PC-9 (cell line): ENCODE measurements around the gene CLCN3. TPM values are rescaled to one million over a fixed set of nuclear protein-coding genes. Genes with fewer than 3 reads are reported as not detected.
"Not testable (repeated sequence)": the region's sequence is repeated elsewhere in the genome, so short reads cannot be mapped to it uniquely, and the experiment has no call there.

Experiments
- Bru-seq: library from RNA; stranded (reverse); fragments of 400-500 nt; gene quantifications from one replicate; lab custom pipeline; 2021; lab: Mats Ljungman, UMichigan
- BruChase-seq, 2 experiments: library from RNA; stranded (reverse); fragments of 400-500 nt; gene quantifications; one replicate each; lab custom pipeline; 2021; lab: Mats Ljungman, UMichigan
- BruUV-seq: library from RNA; stranded (reverse); fragments of 400-500 nt; replicated peaks from 2 replicates; lab custom pipeline; 2021; lab: Mats Ljungman, UMichigan
- CTCF ChIA-PET: fragments of 300-600 bp; sonication (Branson Sonifier 250); formaldehyde crosslinking; loops from one replicate; lab custom pipeline; 2022; ENCODE audit warnings: antibody characterized with exemption; lab: Charles Lee
- POLR2A ChIA-PET: fragments of 300-600 bp; sonication (Branson Sonifier 250); formaldehyde crosslinking; loops from one replicate; lab custom pipeline; 2022; ENCODE audit warnings: antibody characterized with exemption; ENCODE audit not compliant: unreplicated experiment; lab: Charles Lee
- DNase-seq, 2 experiments: peaks; one replicate each; pipeline versions ENCODE4 v3.0.0 to v3.0.0-alpha.2; 2015 to 2022; ENCODE audit warnings: mixed read lengths in 1 of 2
- H2AFZ ChIP-seq: fragments of 200-600 bp; sonication (generic); 2 replicates; pipeline ENCODE4 v1.8.1; 2017; ENCODE audit warnings: antibody characterized with exemption
- H3F3A ChIP-seq: fragments of 200-600 bp; sonication (generic); 2 replicates; pipeline ENCODE4 v1.8.1; 2017; ENCODE audit warnings: antibody characterized with exemption, mild to moderate bottlenecking, low read depth; ENCODE audit not compliant: insufficient read depth
- H3K27ac ChIP-seq: fragments of 200-600 bp; sonication (generic); 2 replicates; pipeline ENCODE4 v1.6.1; 2016; ENCODE audit warnings: mixed run types
- H3K27me3 ChIP-seq: fragments of 200-600 bp; sonication (generic); 2 replicates; pipeline ENCODE4 v1.6.1; 2016; ENCODE audit warnings: low read depth, mixed run types; ENCODE audit not compliant: insufficient read depth
- H3K36me3 ChIP-seq: fragments of 200-600 bp; sonication (generic); 2 replicates; pipeline ENCODE4 v1.6.1; 2016; ENCODE audit warnings: low read depth, mixed run types
- H3K4me1 ChIP-seq: fragments of 200-600 bp; sonication (generic); replicated peaks from 2 replicates; pipeline ENCODE4 v1.6.1; 2016; ENCODE audit warnings: mixed run types; ENCODE audit not compliant: insufficient read depth
- H3K4me2 ChIP-seq: fragments of 200-600 bp; sonication (generic); 2 replicates; pipeline ENCODE4 v1.6.1; 2017; ENCODE audit warnings: mixed run types
- H3K4me3 ChIP-seq: fragments of 200-600 bp; sonication (generic); 2 replicates; pipeline ENCODE4 v1.6.1; 2016; ENCODE audit warnings: mixed run types
- H3K79me2 ChIP-seq: fragments of 200-600 bp; sonication (generic); 2 replicates; pipeline ENCODE4 v1.6.1; 2017; ENCODE audit warnings: low read depth, mixed run types
- H3K9me2 ChIP-seq: fragments of 200-600 bp; sonication (generic); 2 replicates; pipeline ENCODE4 v1.8.1; 2017; ENCODE audit warnings: mild to moderate bottlenecking; ENCODE audit not compliant: insufficient read depth
- H3K9me3 ChIP-seq: fragments of 200-600 bp; sonication (generic); 2 replicates; pipeline ENCODE4 v1.8.1; 2016; ENCODE audit warnings: low read depth; ENCODE audit not compliant: insufficient read depth
- H4K20me1 ChIP-seq: fragments of 200-600 bp; sonication (generic); 2 replicates; pipeline ENCODE4 v1.8.1; 2017; ENCODE audit not compliant: insufficient read depth
- CTCF ChIP-seq: fragments of 200-600 bp; sonication (generic); conservative IDR thresholded peaks from 2 replicates; pipeline ENCODE4 v1.6.1; 2017; ENCODE audit warnings: mixed run types, antibody characterized with exemption, mild to moderate bottlenecking, moderate library complexity
- EZH2 ChIP-seq: fragments of 200-600 bp; sonication (generic); IDR thresholded peaks from 2 replicates; pipeline ENCODE4 v1.8.0; 2017; ENCODE audit warnings: antibody characterized with exemption, low read depth
- intact Hi-C: fragments of 100-400 bp; cut with micrococcal nuclease; formaldehyde crosslinking; loops from one replicate; pipeline ENCODE4 v1.10.0; 2022; ENCODE audit not compliant: unreplicated experiment
- long read RNA-seq: library from polyadenylated mRNA; stranded (forward); transcript quantifications from one replicate; pipeline ENCODE4 v2.0.0, GENCODE V29; 2022
- total RNA-seq: library from RNA; stranded (reverse); gene quantifications from 2 replicates; pipeline ENCODE4 v1.2.3, GENCODE V29; 2021

The CLCN3 gene
- total RNA-seq: 38.8 and 51.6 TPM in 2 replicates
- Bru-seq, nascent RNA: percentile 86 among the genes with signal in this experiment
- BruChase-seq, experiment 1, labeled RNA remaining after a 2-hour chase: percentile 79 among the genes with signal in this experiment
- percentile 80 among the genes with signal in this experiment for BruChase-seq, experiment 2, labeled RNA remaining after a 6-hour chase
- long read RNA-seq, full-length matches to known transcripts: 24 of 38 reads
- long read RNA-seq, partial matches to known transcripts: 4 of 38 reads
- long read RNA-seq, other reads (novel, unspliced or antisense): 10 of 38 reads

GRCh38 chr4:169619958-169620879, at the start of gene CLCN3:
TSS of gene CLCN3 (plus strand) at chr4:169620578. CDS start at chr4:169635929, 15,351 bp downstream.
- intact Hi-C loops: loop anchor here (1.0 to 10.0 kb wide), 2 partner anchors 40 to 325 kb away; no protein-coding TSS in a partner anchor
- Histone ChIP-seq H4K20me1 (no peaks in the 10 kb centered on the region), H3K27me3 (no peaks in the 10 kb centered on the region), H3K27ac (peak within 1 kb of the TSS; percentile 85), H3K4me3 (peak within 1 kb of the TSS; percentile 72), H3K4me2 (peak within 1 kb of the TSS; percentile 96), H3K9me3 (no peaks in the 10 kb centered on the region), H2AFZ (peak within 1 kb of the TSS; percentile 88), H3K79me2 (peaks cover 46% of the 10 kb centered on the region), H3K9me2 (no peaks in the 10 kb centered on the region), H3K36me3 (no peaks in the 10 kb centered on the region), H3K4me1 (peaks cover 18% of the 10 kb centered on the region), H3F3A (peaks cover 5% of the 10 kb centered on the region; the same call in 1 of the 2 replicates)
- DNase-seq: peak; percentile 87 to 94
- ChIA-PET POLR2A (interaction anchor here (0.6 kb wide), 3 partner anchors 15 to 610 kb away, joined by 3 to 11 read pairs (median 6); partner anchors contain the start of gene CBR4), CTCF (interaction anchor here (0.6 kb wide), 3 partner anchors 14 to 867 kb away, joined by 3 to 4 read pairs (median 3); no protein-coding TSS in a partner anchor)
- TF ChIP-seq EZH2 (no peak), CTCF (no peak)
- BruUV-seq: no TSS peak

- POLR2A ChIA-PET, H3K79me2 ChIP-seq, H3K9me3 ChIP-seq, H3K27ac ChIP-seq, H3K9me2 ChIP-seq, intact Hi-C loops, H3K36me3 ChIP-seq, H4K20me1 ChIP-seq, H3K4me1 ChIP-seq, H3K27me3 ChIP-seq, DNase-seq, H3K4me2 ChIP-seq, BruUV-seq, H3K4me3 ChIP-seq, H3F3A ChIP-seq, H2AFZ ChIP-seq: not testable (repeated sequence)
- CTCF ChIA-PET: interaction anchor here (0.6 kb wide), 1 partner anchor 460 kb away, joined by 3 read pairs; no protein-coding TSS in a partner anchor
These were observed 49.4 kb upstream of the CLCN3 start for GRCh38 chr4:169571012-169571411.

- no peak overlapping the region for H3K4me3 ChIP-seq
- no peak overlapping the region for H3K4me2 ChIP-seq
These were observed 48.9 kb upstream of the CLCN3 start for GRCh38 chr4:169571435-169571834.

More at GRCh38 chr4:169571435-169571834, 48.9 kb upstream of the CLCN3 start:
- no peak for DNase-seq
- TF ChIP-seq CTCF (no peak), EZH2 (no peak)
- BruUV-seq: no TSS peak
- Histone ChIP-seq H2AFZ (no peak overlapping the region), H3K9me3 (no peaks in the 10 kb centered on the region), H3K79me2 (no peaks in the 10 kb centered on the region), H3K36me3 (no peaks in the 10 kb centered on the region), H3K27me3 (no peaks in the 10 kb centered on the region), H3K27ac (no peak overlapping the region), H3F3A (no peaks in the 10 kb centered on the region), H3K4me1 (no peaks in the 10 kb centered on the region), H4K20me1 (no peaks in the 10 kb centered on the region), H3K9me2 (no peaks in the 10 kb centered on the region)
- POLR2A ChIA-PET: no interaction called here
- intact Hi-C loops: no loop called here
- CTCF ChIA-PET: interaction anchor here (0.6 kb wide), 1 partner anchor 460 kb away, joined by 3 read pairs; no protein-coding TSS in a partner anchor
